Muscle layer of duodenum (tissue), 2 donors: Measurements from ENCODE around the gene OR10G8.

Experiments used
- H3K27ac ChIP-seq: one replicate; pipeline ENCODE4 v1.7.0; 2013; ENCODE audit warnings: mild to moderate bottlenecking, low read length
- H3K27me3 ChIP-seq: one replicate; pipeline ENCODE4 v1.7.0; 2013; ENCODE audit warnings: low read depth, mild to moderate bottlenecking, control low read depth, low read length
- H3K36me3 ChIP-seq, 2 donors: one replicate each; pipeline ENCODE4 v1.7.0; 2013; ENCODE audit warnings: low read length in 2 of 2, control low read depth in 1 of 2, mild to moderate bottlenecking in 1 of 2; ENCODE audit not compliant: insufficient read depth in 2 of 2, control insufficient read depth in 1 of 2
- H3K4me1 ChIP-seq, 2 donors: one replicate each; pipeline ENCODE4 v1.7.0; 2013; ENCODE audit warnings: low read length in 2 of 2, mild to moderate bottlenecking in 2 of 2, control low read depth in 1 of 2, moderate library complexity in 1 of 2; ENCODE audit not compliant: insufficient read depth in 2 of 2, control insufficient read depth in 1 of 2
- H3K4me3 ChIP-seq, 2 donors: one replicate each; pipeline ENCODE4 v1.7.0; 2013; ENCODE audit warnings: low read length in 2 of 2, low read depth in 1 of 2, mild to moderate bottlenecking in 1 of 2
- H3K9me3 ChIP-seq, 2 donors: one replicate each; pipeline ENCODE4 v1.7.0; 2013; ENCODE audit warnings: low read length in 2 of 2, control low read depth in 1 of 2, mild to moderate bottlenecking in 1 of 2; ENCODE audit not compliant: control insufficient read depth in 1 of 2
- donor health status: healthy.

OR10G8 gene

DNA sequence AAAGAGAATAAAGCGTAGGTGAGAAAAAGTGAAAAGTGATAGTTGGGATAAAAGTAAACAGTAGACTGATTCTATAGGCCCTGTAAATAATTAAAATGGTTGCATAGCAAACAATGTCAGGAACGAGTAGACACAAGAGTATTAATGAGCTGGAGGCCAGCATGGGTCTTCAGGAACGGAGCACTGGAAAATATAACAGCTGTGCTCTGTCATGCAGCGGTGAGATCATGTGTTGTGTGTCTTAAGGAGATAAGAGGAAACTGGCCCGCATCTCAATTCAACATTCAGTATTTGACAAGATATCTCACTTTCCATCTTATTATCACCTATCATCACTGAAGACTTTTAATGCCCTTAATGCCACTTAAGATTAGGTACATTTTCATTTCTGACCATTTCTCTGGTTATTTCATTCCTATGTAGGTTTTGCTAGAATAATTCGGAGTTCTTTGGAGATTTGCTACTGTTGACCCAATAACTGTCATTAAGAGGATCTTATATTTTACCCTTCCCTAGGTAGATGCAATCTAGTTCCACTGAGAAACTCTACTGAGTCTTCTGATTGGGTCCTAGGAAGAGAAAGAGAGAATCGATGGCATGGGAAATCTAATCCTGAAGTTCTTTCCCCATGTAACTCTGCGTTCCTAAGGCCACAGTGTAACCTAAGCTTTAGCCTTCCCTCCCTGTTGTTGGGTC is 53.2 kb downstream of the OR10G8 start:
- Histone ChIP-seq H3K4me3 (no peak overlapping the region), H3K36me3 (no peaks in the 10 kb centered on the region), H3K9me3 (no peaks in the 10 kb centered on the region), H3K4me1 (peaks cover 0 to 10% of the 10 kb centered on the region in 2 donors), H3K27me3 (no peaks in the 10 kb centered on the region), H3K27ac (no peak overlapping the region)
